ENCODE data around the gene MYMK.

DNA sequence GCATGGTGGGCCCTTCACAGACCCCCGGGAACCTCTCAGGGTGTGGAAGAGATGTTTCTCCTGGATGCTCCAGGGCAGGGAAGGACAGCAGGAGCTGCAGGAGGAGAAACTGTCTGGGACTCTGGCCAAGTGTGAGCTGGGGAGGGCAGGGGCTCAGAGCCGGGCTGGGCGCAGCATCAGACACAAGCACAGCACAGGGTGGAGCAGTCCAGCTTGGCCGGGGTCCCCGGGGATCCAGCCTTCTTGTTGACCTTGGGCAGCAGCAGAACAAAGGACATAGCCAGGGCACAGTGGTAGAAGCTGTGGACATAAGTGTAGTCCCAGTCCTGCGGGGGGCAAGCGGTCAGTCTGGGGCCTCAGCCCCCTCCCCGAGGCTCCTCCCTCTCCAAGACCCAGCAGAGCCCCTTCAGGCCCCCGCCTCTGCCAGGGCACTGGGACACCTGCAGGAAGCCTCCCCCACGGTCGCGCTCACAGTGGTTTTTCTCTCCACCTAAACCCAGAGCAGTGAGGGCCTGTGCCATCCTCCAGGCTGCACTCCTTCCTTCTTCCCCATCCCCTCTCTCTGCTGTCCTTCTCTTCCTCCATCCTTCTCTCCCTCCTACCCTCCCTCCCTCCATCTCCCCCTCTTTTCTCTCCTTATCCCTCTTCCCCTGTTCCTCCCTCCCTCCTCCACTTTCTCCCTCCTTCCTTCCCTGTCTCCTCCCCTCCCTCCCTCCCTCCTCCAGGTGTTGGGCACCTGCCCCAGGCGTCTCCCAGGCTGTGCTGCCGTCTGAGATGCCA lies 10.1 kb downstream of the MYMK start:
- no peak for TF ChIP-seq POLR2A (IDR thresholded peaks at IDR 0.05)
- TF ChIP-seq, protein P1, sequence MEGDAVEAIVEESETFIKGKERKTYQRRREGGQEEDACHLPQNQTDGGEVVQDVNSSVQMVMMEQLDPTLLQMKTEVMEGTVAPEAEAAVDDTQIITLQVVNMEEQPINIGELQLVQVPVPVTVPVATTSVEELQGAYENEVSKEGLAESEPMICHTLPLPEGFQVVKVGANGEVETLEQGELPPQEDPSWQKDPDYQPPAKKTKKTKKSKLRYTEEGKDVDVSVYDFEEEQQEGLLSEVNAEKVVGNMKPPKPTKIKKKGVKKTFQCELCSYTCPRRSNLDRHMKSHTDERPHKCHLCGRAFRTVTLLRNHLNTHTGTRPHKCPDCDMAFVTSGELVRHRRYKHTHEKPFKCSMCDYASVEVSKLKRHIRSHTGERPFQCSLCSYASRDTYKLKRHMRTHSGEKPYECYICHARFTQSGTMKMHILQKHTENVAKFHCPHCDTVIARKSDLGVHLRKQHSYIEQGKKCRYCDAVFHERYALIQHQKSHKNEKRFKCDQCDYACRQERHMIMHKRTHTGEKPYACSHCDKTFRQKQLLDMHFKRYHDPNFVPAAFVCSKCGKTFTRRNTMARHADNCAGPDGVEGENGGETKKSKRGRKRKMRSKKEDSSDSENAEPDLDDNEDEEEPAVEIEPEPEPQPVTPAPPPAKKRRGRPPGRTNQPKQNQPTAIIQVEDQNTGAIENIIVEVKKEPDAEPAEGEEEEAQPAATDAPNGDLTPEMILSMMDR (IDR thresholded peaks at IDR 0.05): no peak

Data from uterus (tissue), 2 donors.